Measurements from ENCODE around the gene IP6K1.
"Not testable (repeated sequence)": the region's sequence is repeated elsewhere in the genome, so short reads cannot be mapped to it uniquely, and the experiment has no call there.

The IP6K1 gene

DNA sequence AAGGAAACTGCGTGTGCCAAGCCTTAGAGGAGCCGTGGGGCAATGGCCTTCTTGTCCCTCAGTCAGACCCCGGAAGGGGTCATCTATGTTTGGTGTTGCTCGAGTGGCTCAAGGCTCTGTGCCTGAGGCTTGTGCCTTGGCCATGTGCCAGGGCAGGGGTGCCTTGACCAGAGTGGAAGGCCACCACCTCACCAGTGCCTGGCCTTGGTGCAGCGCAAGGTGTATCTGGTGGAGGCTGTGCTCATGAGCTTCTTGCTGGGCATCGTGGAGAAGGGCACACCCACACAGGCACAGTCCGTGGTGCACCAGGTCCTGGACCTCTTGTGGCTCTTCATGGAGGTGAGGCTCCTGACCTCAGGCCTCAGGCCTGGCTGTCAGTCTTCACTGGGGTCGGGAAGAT lies 86.3 kb downstream of the IP6K1 start:
- Histone ChIP-seq H3K36me3 (ENCODE audit: control insufficient read depth, insufficient read depth, low read length) (peaks cover 20% of the 10 kb centered on the region), H3K27ac (ENCODE audit: low read length) (no peak overlapping the region), H3K4me3 (ENCODE audit: low read length) (no peak overlapping the region), H3K4me1 (ENCODE audit: control insufficient read depth, insufficient read depth, low read length) (peaks cover 2% of the 10 kb centered on the region), H3K9me3 (ENCODE audit: control insufficient read depth, insufficient read depth, low read length) (no peaks in the 10 kb centered on the region), H3K27me3 (ENCODE audit: control insufficient read depth, insufficient read depth, low read length) (no peaks in the 10 kb centered on the region)
- DNase-seq (ENCODE audit: low read depth, low spot score): no peak
- WGBS (ENCODE audit: insufficient coverage, insufficient read length): no CpG with 5 or more reads among the region's 8 CpGs

DNA sequence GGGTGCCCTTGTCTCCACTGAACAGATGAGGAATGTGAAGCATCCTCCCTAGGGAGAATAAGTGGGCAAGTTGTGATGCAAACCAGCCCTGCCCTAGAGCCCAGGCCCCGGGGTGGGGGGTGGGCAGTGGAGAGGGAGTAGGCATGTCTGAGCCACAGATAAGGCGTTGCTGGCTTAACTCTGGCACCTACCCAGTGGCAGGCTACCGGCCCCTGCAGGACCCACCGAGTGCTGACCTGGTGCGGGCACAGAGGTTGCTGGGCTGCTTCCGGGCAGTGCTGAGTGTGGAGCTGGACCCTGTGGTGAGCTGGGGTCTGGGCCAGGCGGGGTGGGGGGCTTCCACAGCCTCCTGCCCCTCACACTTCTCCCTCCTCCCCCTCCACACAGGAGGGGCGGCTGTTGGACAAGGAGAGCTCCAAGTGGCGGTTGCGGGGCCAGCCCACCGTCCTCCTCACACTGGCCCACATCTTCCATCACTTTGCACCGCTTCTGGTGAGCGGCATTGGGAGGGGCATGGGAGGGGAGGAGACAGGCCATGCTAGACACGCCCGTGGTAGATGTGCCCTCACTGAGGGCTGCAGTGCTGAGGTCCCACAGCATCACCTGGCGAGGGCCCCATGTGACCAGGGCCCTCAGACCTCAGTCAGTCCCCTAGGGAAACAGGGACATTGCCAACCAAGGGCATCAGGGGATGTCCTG lies 86.9 kb downstream of the IP6K1 start:
- Histone ChIP-seq H3K27ac (ENCODE audit: low read length) (no peak overlapping the region), H3K27me3 (ENCODE audit: control insufficient read depth, insufficient read depth, low read length) (no peaks in the 10 kb centered on the region), H3K36me3 (ENCODE audit: control insufficient read depth, insufficient read depth, low read length) (peaks cover 16% of the 10 kb centered on the region), H3K4me3 (ENCODE audit: low read length) (no peak overlapping the region), H3K9me3 (ENCODE audit: control insufficient read depth, insufficient read depth, low read length) (no peaks in the 10 kb centered on the region), H3K4me1 (ENCODE audit: control insufficient read depth, insufficient read depth, low read length) (peaks cover 2% of the 10 kb centered on the region)
- WGBS (ENCODE audit: insufficient coverage, insufficient read length): no CpG with 5 or more reads among the region's 16 CpGs
- DNase-seq (ENCODE audit: low read depth, low spot score): no peak

DNA sequence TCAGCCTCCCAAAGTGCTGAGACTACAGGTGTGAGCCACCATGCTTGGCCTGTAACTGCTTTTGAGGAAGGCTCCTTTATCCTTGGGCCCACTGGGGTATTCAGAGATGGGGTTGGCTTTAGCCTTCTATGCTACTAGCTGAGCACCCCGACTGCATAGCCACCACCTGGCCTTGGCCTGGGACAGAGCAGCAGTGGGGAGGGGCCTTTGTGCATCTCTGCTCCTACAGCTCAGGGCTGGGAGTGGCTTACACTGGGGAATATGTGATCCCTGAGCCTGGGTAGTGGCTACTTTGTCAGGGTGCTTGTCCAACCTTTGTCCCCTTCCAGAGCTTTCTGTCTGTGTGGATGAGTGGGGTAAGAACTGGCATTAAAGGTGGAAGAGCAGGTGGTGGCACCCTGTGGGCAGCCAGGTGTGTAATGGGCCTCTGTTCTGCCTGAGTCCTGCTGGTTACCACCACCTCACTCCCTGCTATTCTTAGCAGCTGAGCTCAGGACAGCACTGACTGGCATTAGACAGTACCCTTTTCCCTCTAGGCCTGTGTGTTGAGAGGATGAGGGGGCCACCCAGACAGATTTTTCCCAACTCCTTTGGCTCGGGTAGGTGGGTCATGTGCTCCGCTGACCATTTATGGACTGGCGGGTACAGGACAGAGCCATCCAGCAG lies 90.9 kb downstream of the IP6K1 start:
- not testable (repeated sequence) for DNase-seq (ENCODE audit: low read depth, low spot score); H3K4me1 ChIP-seq (ENCODE audit: control insufficient read depth, insufficient read depth, low read length); H3K27me3 ChIP-seq (ENCODE audit: control insufficient read depth, insufficient read depth, low read length); H3K36me3 ChIP-seq (ENCODE audit: control insufficient read depth, insufficient read depth, low read length); H3K4me3 ChIP-seq (ENCODE audit: low read length); H3K9me3 ChIP-seq (ENCODE audit: control insufficient read depth, insufficient read depth, low read length); H3K27ac ChIP-seq (ENCODE audit: low read length)
- WGBS (ENCODE audit: insufficient coverage, insufficient read length): no CpG with 5 or more reads among the region's 4 CpGs

DNA sequence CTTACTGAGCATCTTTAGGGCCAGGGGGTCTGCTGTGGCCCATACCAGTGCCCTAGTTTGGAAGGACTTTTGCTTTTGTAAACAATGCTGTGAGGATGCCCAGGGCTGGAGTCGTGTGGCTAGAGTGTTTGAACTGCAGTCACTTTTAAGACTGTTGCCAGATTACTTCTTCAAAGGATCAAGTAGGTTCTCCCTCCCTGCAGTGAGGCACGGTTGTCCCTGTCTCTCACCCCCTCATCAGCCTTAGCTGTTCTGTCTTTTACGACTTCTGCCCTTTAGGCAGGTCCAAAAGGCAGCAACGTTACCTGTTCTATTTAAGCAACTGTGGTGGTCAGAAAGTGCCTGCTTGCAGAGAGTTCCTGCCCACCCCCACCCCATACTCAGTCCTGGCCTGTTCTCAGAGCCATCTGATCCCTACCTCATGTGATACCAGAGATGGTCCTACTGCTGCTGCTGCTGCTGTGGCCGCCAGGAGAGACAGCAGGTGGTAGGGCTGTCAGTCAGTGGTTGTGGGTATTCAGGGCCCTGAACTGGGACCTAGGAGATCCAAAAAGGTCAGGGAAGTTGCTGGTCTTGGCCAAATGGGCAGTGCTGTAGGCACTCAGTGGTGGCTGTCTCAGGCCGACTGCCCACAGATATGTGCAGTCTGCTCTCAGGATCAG lies 91.8 kb downstream of the IP6K1 start:
- DNase-seq (ENCODE audit: low read depth, low spot score); H3K27me3 ChIP-seq (ENCODE audit: control insufficient read depth, insufficient read depth, low read length); H3K36me3 ChIP-seq (ENCODE audit: control insufficient read depth, insufficient read depth, low read length); H3K27ac ChIP-seq (ENCODE audit: low read length); H3K4me1 ChIP-seq (ENCODE audit: control insufficient read depth, insufficient read depth, low read length); H3K4me3 ChIP-seq (ENCODE audit: low read length); H3K9me3 ChIP-seq (ENCODE audit: control insufficient read depth, insufficient read depth, low read length): not testable (repeated sequence)
- WGBS (ENCODE audit: insufficient coverage, insufficient read length): no CpG with 5 or more reads among the region's 6 CpGs

DNA sequence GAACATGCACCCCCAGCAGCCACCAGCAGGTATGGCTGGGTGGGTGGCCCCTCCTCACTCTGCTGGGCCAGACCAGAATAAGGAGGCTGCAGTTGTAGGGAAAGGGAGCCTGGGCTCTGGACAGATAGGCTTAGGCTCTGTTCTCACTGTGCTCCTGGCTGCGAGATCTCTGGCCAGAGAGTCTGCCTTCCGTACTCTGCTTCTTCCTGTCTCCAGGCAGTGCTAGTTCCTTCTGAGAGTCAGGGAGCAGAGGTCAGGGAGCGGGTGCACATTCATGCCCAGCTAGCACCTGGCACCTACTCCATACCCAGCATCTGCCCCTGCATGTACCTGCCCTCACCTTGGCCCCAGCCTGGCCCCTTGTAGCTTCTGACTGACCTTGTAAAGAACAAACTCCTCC lies 94.9 kb downstream of the IP6K1 start:
- not testable (repeated sequence) for H3K4me1 ChIP-seq (ENCODE audit: control insufficient read depth, insufficient read depth, low read length); H3K36me3 ChIP-seq (ENCODE audit: control insufficient read depth, insufficient read depth, low read length); H3K9me3 ChIP-seq (ENCODE audit: control insufficient read depth, insufficient read depth, low read length); H3K4me3 ChIP-seq (ENCODE audit: low read length); H3K27ac ChIP-seq (ENCODE audit: low read length); DNase-seq (ENCODE audit: low read depth, low spot score); H3K27me3 ChIP-seq (ENCODE audit: control insufficient read depth, insufficient read depth, low read length)
- no CpG with 5 or more reads among the region's 3 CpGs for WGBS (ENCODE audit: insufficient coverage, insufficient read length)

DNA sequence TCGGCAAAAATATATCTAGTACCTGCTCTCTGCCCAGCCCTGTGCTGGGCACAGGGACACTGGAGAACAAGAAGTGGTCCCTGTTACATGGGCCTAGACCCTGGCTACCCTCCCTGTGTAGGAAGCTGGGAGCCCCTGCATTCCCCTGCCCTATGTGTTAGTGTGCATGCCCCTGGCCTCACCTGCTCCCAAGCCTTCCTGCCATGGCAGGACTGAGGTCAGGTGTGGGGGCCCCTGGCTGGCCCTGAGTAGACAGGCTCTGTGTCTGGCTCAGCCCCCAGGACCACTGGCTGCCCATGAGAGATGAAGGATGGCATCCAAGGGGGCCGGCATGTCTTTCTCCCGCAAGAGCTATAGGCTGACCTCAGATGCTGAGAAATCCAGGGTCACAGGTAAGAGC lies 95.5 kb downstream of the IP6K1 start:
- WGBS (ENCODE audit: insufficient coverage, insufficient read length): no CpG with 5 or more reads among the region's 3 CpGs
- H3K4me1 ChIP-seq (ENCODE audit: control insufficient read depth, insufficient read depth, low read length); H3K27ac ChIP-seq (ENCODE audit: low read length); H3K36me3 ChIP-seq (ENCODE audit: control insufficient read depth, insufficient read depth, low read length); H3K9me3 ChIP-seq (ENCODE audit: control insufficient read depth, insufficient read depth, low read length); H3K4me3 ChIP-seq (ENCODE audit: low read length); DNase-seq (ENCODE audit: low read depth, low spot score); H3K27me3 ChIP-seq (ENCODE audit: control insufficient read depth, insufficient read depth, low read length): not testable (repeated sequence)

DNA sequence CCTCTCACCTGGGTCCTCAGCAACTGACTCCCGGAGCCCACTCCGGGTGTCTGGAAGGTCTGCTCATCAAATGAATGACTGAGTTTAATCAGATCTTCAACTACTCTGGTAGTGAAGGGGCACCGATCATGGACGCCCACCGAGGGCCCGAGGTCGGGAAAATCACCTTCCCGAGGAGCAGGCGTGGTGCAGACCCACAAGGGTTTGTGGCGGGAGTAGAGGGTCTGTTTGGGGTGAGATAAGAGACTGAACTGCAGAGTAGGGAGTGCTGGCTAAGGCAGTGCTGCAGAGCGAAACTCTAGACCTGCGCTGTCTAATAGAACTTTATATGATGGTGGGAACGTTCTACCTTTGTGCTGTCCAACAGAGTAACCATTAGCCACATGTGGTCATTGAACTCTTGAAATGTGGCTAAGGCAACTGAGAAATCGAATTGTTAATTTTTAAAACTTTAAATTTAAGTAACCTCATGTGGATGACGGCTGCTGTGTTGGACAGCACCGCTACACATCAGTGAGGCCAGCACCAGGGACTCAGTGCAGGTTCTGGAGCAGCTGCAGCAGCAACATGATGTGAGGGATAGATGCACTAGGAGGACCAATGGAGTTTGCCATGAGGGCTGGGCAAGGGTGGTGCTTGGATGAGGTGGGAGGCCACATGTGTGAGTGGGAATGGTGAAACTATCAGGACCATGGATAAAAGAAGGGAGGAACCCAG lies 96.3 kb downstream of the IP6K1 start:
- not testable (repeated sequence) for H3K9me3 ChIP-seq (ENCODE audit: control insufficient read depth, insufficient read depth, low read length); H3K27me3 ChIP-seq (ENCODE audit: control insufficient read depth, insufficient read depth, low read length); DNase-seq (ENCODE audit: low read depth, low spot score); H3K36me3 ChIP-seq (ENCODE audit: control insufficient read depth, insufficient read depth, low read length); H3K4me1 ChIP-seq (ENCODE audit: control insufficient read depth, insufficient read depth, low read length); H3K27ac ChIP-seq (ENCODE audit: low read length)
- peak overlapping the region; percentile 80 for H3K4me3 ChIP-seq (ENCODE audit: low read length)
- WGBS (ENCODE audit: insufficient coverage, insufficient read length): no CpG with 5 or more reads among the region's 16 CpGs

DNA sequence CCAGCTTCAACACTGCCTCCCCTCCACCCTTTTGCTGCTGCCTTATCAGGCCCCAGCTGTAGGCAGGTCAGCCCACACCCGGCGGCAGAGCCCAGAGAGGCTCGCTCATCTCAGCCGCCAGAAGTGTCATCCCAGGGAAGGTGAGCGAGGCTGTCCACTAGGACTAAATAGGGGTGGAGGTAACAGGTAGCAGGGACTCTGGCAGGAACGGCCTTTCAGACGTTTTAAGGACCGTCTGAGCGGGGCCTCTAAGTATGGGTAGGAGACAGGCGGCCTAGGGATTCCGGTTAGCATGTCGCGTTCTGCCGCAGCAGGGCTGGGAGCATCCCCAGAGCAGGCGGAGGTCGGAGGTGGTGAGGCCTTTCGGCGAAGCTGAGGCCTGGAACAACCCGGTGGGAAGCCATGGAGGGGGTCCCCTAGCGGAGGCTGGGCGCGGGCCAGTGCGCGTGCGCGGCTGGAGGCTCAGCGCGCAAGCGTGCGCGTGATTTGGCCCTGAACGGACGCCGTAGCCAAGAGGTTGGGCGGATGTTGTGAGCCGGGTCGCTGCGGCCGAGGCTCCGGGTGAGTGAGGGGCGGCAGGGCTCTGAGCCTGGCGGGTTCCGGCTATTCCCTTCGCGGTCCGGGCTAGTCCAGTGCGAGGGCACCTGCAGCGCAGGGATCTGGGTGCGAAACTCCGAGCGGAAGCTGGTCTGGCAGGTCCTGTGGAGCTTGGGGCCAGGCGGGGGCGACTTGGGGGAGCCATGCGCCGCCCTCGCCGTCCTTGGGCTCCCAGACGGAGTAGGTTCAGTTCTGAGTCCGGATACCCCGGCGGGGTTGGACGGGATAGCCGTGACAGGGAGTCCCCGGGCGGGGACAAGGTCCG lies 97.1 kb downstream of the IP6K1 start, which contains the start of the genes MST1 and RNF123:
TSS of gene MST1 (minus strand) at position 429 of the 862 bp plus-strand sequence. CDS start 783 bp downstream, outside the sequence.
TSS of gene RNF123 (plus strand) at position 512 of the 862 bp plus-strand sequence. CDS start 1,609 bp downstream, outside the sequence.
- no peaks in the 10 kb centered on the region for H3K9me3 ChIP-seq (ENCODE audit: control insufficient read depth, insufficient read depth, low read length)
- WGBS (ENCODE audit: insufficient coverage, insufficient read length): no CpG with 5 or more reads among the region's 66 CpGs
- 0 out of 2 replicates have a peak, but pooled peaks cover 2% of the 10 kb centered on the region for H3K4me1 ChIP-seq (ENCODE audit: control insufficient read depth, insufficient read depth, low read length)
- H3K4me3 ChIP-seq (ENCODE audit: low read length): peak within 1 kb of the TSS; percentile 80
- DNase-seq (ENCODE audit: low read depth, low spot score): peak; percentile 87
- no peaks in the 10 kb centered on the region; the same call in 1 of the 2 replicates for H3K36me3 ChIP-seq (ENCODE audit: control insufficient read depth, insufficient read depth, low read length)
- no peak within 1 kb of the TSS for H3K27ac ChIP-seq (ENCODE audit: low read length)
- H3K27me3 ChIP-seq (ENCODE audit: control insufficient read depth, insufficient read depth, low read length): no peaks in the 10 kb centered on the region

DNA sequence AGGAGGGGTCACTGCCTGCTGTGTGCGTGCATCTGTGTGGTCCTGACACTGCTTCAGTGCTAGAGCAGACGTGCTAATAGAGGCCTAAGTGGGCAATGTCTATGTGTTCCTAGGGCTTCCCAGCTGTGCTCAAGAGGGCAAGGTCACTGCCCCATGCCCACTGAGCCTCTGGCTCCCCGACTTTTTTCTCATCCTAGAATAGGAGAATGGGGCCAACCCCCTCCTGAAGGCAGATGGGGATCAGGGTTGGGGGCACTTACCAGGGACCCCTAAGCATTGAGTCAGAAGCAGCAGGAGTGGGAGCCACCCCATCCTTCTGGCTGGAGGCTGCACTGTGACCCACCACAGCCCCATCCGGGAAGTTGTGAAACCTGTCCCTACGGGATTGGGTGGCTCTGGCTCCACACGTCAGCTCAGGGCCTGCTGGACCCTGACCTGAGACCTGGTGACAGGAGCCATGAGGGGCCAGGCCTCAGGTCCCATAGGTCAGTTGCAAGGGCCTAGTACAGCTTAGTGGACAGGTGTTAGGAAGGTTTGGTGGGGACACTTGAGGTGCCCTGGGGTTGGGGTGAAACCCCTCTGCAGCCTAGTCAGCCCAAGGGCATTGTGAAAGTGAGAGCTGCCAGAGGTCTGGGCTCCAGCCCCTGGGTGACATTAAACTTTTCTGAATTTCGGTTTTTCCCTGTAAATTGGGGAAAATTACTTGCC lies 97.8 kb downstream of the IP6K1 start:
- not testable (repeated sequence) for H3K4me1 ChIP-seq (ENCODE audit: control insufficient read depth, insufficient read depth, low read length); H3K27me3 ChIP-seq (ENCODE audit: control insufficient read depth, insufficient read depth, low read length); DNase-seq (ENCODE audit: low read depth, low spot score); H3K36me3 ChIP-seq (ENCODE audit: control insufficient read depth, insufficient read depth, low read length); H3K4me3 ChIP-seq (ENCODE audit: low read length); H3K9me3 ChIP-seq (ENCODE audit: control insufficient read depth, insufficient read depth, low read length); H3K27ac ChIP-seq (ENCODE audit: low read length)
- no CpG with 5 or more reads among the region's 7 CpGs for WGBS (ENCODE audit: insufficient coverage, insufficient read length)

All from iPS DF 6.9 (cell line).